H9 (cell line): Measurements from ENCODE around the gene FYN. TPM values are rescaled to one million over a fixed set of nuclear protein-coding genes. Genes with fewer than 3 reads are reported as not detected.

ENCODE experiments used
- DNase-seq: peaks from one replicate; pipeline ENCODE4 v3.0.0-alpha.2; 2017
- H2AFZ ChIP-seq: one replicate; pipeline ENCODE4 v1.6.1; 2013; ENCODE audit warnings: mild to moderate bottlenecking, low read length, control low read depth, moderate library complexity
- H2AK5ac ChIP-seq: 2 replicates; pipeline ENCODE4 v1.6.1; 2013; ENCODE audit warnings: low read length, control low read depth, mixed read lengths; ENCODE audit not compliant: insufficient read length
- H2BK120ac ChIP-seq: one replicate; pipeline ENCODE4 v1.6.1; 2013; ENCODE audit warnings: low read depth, mild to moderate bottlenecking, low read length, control low read depth, inconsistent platforms; ENCODE audit not compliant: poor library complexity, severe bottlenecking
- H2BK12ac ChIP-seq: 2 replicates; pipeline ENCODE4 v1.6.1; 2013; ENCODE audit warnings: low read length, control low read depth, mixed read lengths, low read depth; ENCODE audit not compliant: insufficient read length
- H2BK15ac ChIP-seq: 2 replicates; pipeline ENCODE4 v1.6.1; 2013; ENCODE audit warnings: low read depth, low read length, control low read depth
- H2BK20ac ChIP-seq: one replicate; pipeline ENCODE4 v1.6.1; 2013; ENCODE audit warnings: low read depth, mild to moderate bottlenecking, low read length, control low read depth, inconsistent platforms; ENCODE audit not compliant: poor library complexity, severe bottlenecking
- H2BK5ac ChIP-seq: 2 replicates; pipeline ENCODE4 v1.6.1; 2013; ENCODE audit warnings: low read length, control low read depth, mixed read lengths; ENCODE audit not compliant: insufficient read length
- H3K14ac ChIP-seq: 2 replicates; pipeline ENCODE4 v1.6.1; 2013; ENCODE audit warnings: low read length, control low read depth; ENCODE audit not compliant: insufficient read depth
- H3K18ac ChIP-seq: 2 replicates; pipeline ENCODE4 v1.6.1; 2013; ENCODE audit warnings: low read depth, mild to moderate bottlenecking, mixed read lengths, low read length, control low read depth; ENCODE audit not compliant: insufficient read length
- H3K23ac ChIP-seq: 2 replicates; pipeline ENCODE4 v1.6.1; 2013; ENCODE audit warnings: low read length, control low read depth, mixed read lengths, low read depth; ENCODE audit not compliant: insufficient read length
- H3K23me2 ChIP-seq: 2 replicates; pipeline ENCODE4 v1.6.1; 2013; ENCODE audit warnings: low read depth, mild to moderate bottlenecking, mixed read lengths, low read length, control low read depth; ENCODE audit not compliant: insufficient read length, poor library complexity, severe bottlenecking
- H3K27ac ChIP-seq: 2 replicates; pipeline ENCODE4 v1.5.1; 2013; ENCODE audit warnings: low read length, control low read depth, mixed read lengths, low read depth; ENCODE audit not compliant: insufficient read length
- H3K27me3 ChIP-seq: 2 replicates; pipeline ENCODE4 v1.6.1; 2013; ENCODE audit warnings: low read length, control low read depth, inconsistent platforms; ENCODE audit not compliant: insufficient read depth
- H3K4ac ChIP-seq: 2 replicates; pipeline ENCODE4 v1.6.1; 2013; ENCODE audit warnings: low read depth, mild to moderate bottlenecking, control low read depth, inconsistent platforms, low read length, moderate library complexity
- H3K4me1 ChIP-seq: 2 replicates; pipeline ENCODE4 v1.6.1; 2013; ENCODE audit warnings: low read length, control low read depth, inconsistent platforms; ENCODE audit not compliant: insufficient read depth
- H3K4me2 ChIP-seq: 2 replicates; pipeline ENCODE4 v1.6.1; 2013; ENCODE audit warnings: low read length, control low read depth, mixed read lengths; ENCODE audit not compliant: insufficient read length, insufficient read depth
- H3K56ac ChIP-seq: 2 replicates; pipeline ENCODE4 v1.6.1; 2013; ENCODE audit warnings: low read depth, mild to moderate bottlenecking, mixed read lengths, low read length, control low read depth; ENCODE audit not compliant: insufficient read length
- H3K79me1 ChIP-seq: 2 replicates; pipeline ENCODE4 v1.6.1; 2013; ENCODE audit warnings: low read depth, mild to moderate bottlenecking, moderate library complexity, low read length, control low read depth, inconsistent platforms; ENCODE audit not compliant: insufficient read depth, poor library complexity, severe bottlenecking
- H3K79me2 ChIP-seq: 2 replicates; pipeline ENCODE4 v1.6.1; 2013; ENCODE audit warnings: low read length, control low read depth, inconsistent platforms; ENCODE audit not compliant: insufficient read depth
- H3K9ac ChIP-seq: 2 replicates; pipeline ENCODE4 v1.6.1; 2013; ENCODE audit warnings: low read length, control low read depth, mixed read lengths; ENCODE audit not compliant: insufficient read length; ENCODE audit errors: extremely low read depth
- H3K9me3 ChIP-seq: one replicate; pipeline ENCODE4 v1.6.1; 2013; ENCODE audit warnings: low read depth, low read length, inconsistent platforms; ENCODE audit not compliant: control insufficient read depth
- H3T11ph ChIP-seq: one replicate; pipeline ENCODE4 v1.6.1; 2013; ENCODE audit warnings: mild to moderate bottlenecking, low read length, control low read depth, inconsistent platforms
- H4K20me1 ChIP-seq: one replicate; pipeline ENCODE4 v1.6.1; 2013; ENCODE audit not compliant: control insufficient read depth, insufficient read length, insufficient read depth
- H4K5ac ChIP-seq: 2 replicates; pipeline ENCODE4 v1.6.1; 2013; ENCODE audit warnings: low read depth, mild to moderate bottlenecking, mixed read lengths, low read length, control low read depth; ENCODE audit not compliant: insufficient read length
- H4K8ac ChIP-seq: replicated peaks from 2 replicates; pipeline ENCODE4 v1.6.1; 2013; ENCODE audit warnings: low read length, control low read depth, mixed read lengths, low read depth; ENCODE audit not compliant: insufficient read length
- H4K91ac ChIP-seq: 2 replicates; pipeline ENCODE4 v1.6.1; 2013; ENCODE audit warnings: low read depth, mild to moderate bottlenecking, moderate library complexity, mixed read lengths, low read length, control low read depth; ENCODE audit not compliant: insufficient read length
- H3K27ac Mint-ChIP-seq, 3 experiments: 2 replicates in 2 of 3; 3 replicates in 1 of 3; pipeline ENCODE4 v1.8.0; 2020 to 2021; ENCODE audit warnings: mixed read lengths in 3 of 3, mild to moderate bottlenecking in 1 of 3, moderate library complexity in 1 of 3
- H3K27me3 Mint-ChIP-seq: 2 replicates; pipeline ENCODE4 v1.8.0; 2021; ENCODE audit warnings: low read depth, mild to moderate bottlenecking, moderate library complexity, mixed read lengths
- H3K36me3 Mint-ChIP-seq, 3 experiments: 2 replicates in 2 of 3; 3 replicates in 1 of 3; pipeline ENCODE4 v1.8.0; 2020 to 2021; ENCODE audit warnings: low read depth in 3 of 3, mixed read lengths in 3 of 3; ENCODE audit not compliant: insufficient read depth in 1 of 3
- H3K4me1 Mint-ChIP-seq, 2 experiments: 2 replicates each; pipeline ENCODE4 v1.8.0; 2020; ENCODE audit warnings: mixed read lengths in 2 of 2
- H3K4me3 Mint-ChIP-seq, 2 experiments: 2 replicates in 1 of 2; 3 replicates in 1 of 2; pipeline ENCODE4 v1.8.0; 2020 to 2021; ENCODE audit warnings: mild to moderate bottlenecking in 2 of 2, mixed read lengths in 2 of 2, moderate library complexity in 1 of 2
- H3K9me3 Mint-ChIP-seq, 2 experiments: 2 replicates in 1 of 2; 3 replicates in 1 of 2; pipeline ENCODE4 v1.8.0; 2020; ENCODE audit warnings: mild to moderate bottlenecking in 2 of 2, mixed read lengths in 2 of 2, moderate library complexity in 1 of 2
- WGBS: extraction: QIAGEN DNeasy Blood & Tissue Kit; methylation state at CpG from one replicate; pipeline ENCODE4 v1.1.7; 2013; ENCODE audit warnings: missing lambda C conversion rate, low lambda C conversion rate, mixed read lengths; ENCODE audit not compliant: insufficient read length; ENCODE audit errors: extremely low coverage; 5-methylcytosine and 5-hydroxymethylcytosine counted together
- total RNA-seq: library from RNA; stranded (reverse); gene quantifications from 2 replicates; pipeline ENCODE4 v1.2.1, GENCODE V29; 2021
- TF ChIP-seq, protein P1 (sequence below): fragments of 200-600 bp; sonication (generic); conservative IDR thresholded peaks from 3 replicates; pipeline ENCODE4 v1.8.0; 2021; ENCODE audit warnings: antibody characterized with exemption, mild to moderate bottlenecking

Gene FYN
- total RNA-seq, 1 experiment from 2014 or later, result 64.8 TPM

DNA sequence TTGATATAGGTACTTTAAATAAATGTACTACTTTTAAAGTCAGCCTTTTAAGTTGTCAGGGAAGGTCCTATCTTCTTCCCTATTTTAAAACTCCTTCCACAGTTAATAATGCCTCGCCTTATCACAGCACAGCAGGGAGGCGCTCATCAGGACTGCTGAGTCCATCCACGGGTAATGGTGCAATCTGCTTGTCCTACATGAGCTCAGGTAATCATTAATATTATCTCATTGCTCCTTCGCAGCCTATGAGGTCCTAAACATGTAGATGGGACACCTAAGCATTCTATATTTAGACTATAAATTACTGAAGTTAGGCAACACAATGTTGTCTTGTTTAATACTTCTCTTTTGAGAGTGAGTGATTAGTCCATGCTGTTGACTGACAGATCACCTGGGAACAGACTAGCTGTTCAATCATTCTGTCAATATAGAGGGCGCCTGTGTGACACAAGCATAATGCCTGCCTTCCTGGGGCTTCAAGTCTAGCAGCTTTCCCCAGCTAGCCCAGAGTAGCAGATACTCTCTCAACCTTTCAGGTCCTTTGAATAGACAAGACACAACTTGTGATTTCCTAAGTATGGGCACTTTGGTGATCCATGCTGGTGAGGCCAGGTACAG lies 91.0 kb downstream of the FYN start:
- H2BK15ac ChIP-seq, result no peak overlapping the region
- no peak for DNase-seq
- no peaks in the 10 kb centered on the region for H3K4me1 ChIP-seq
- Mint-ChIP-seq H3K36me3 (peaks cover 0 to 4% (median 2%) of the 10 kb centered on the region in 3 experiments; a peak in 3 of 7 replicates), H3K4me3 (no peak overlapping the region), H3K9me3 (no peaks in the 10 kb centered on the region; a peak in 1 of 5 replicates), H3K4me1 (peaks cover 5 to 7% of the 10 kb centered on the region in 2 experiments; a peak in 1 of 4 replicates), H3K27ac (no peak overlapping the region), H3K27me3 (no peaks in the 10 kb centered on the region)
- no peak overlapping the region for H2AFZ ChIP-seq
- no peak overlapping the region for H3T11ph ChIP-seq
- no peak overlapping the region for H3K56ac ChIP-seq
- no peak overlapping the region for H4K8ac ChIP-seq
- H2BK5ac ChIP-seq, result no peak overlapping the region
- no peak overlapping the region for H3K4me2 ChIP-seq
- H3K23ac ChIP-seq, result no peak overlapping the region
- H4K20me1 ChIP-seq, result no peaks in the 10 kb centered on the region
- H3K79me1 ChIP-seq, result no peaks in the 10 kb centered on the region
- no peak overlapping the region for H3K4ac ChIP-seq
- TF ChIP-seq, protein P1, sequence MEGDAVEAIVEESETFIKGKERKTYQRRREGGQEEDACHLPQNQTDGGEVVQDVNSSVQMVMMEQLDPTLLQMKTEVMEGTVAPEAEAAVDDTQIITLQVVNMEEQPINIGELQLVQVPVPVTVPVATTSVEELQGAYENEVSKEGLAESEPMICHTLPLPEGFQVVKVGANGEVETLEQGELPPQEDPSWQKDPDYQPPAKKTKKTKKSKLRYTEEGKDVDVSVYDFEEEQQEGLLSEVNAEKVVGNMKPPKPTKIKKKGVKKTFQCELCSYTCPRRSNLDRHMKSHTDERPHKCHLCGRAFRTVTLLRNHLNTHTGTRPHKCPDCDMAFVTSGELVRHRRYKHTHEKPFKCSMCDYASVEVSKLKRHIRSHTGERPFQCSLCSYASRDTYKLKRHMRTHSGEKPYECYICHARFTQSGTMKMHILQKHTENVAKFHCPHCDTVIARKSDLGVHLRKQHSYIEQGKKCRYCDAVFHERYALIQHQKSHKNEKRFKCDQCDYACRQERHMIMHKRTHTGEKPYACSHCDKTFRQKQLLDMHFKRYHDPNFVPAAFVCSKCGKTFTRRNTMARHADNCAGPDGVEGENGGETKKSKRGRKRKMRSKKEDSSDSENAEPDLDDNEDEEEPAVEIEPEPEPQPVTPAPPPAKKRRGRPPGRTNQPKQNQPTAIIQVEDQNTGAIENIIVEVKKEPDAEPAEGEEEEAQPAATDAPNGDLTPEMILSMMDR, result no peak
- H3K9ac ChIP-seq, result no peak overlapping the region
- H3K14ac ChIP-seq, result no peak overlapping the region
- no peak overlapping the region for H3K27ac ChIP-seq
- no peaks in the 10 kb centered on the region for H3K27me3 ChIP-seq
- H2AK5ac ChIP-seq, result no peak overlapping the region
- no peaks in the 10 kb centered on the region for H3K23me2 ChIP-seq
- no peaks in the 10 kb centered on the region for H3K9me3 ChIP-seq
- H3K79me2 ChIP-seq, result no peaks in the 10 kb centered on the region
- no peak overlapping the region for H2BK12ac ChIP-seq
- no peak overlapping the region for H4K91ac ChIP-seq
- H2BK120ac ChIP-seq, result no peak overlapping the region
- WGBS, result no CpG with 5 or more reads among the region's 5 CpGs
- no peak overlapping the region for H4K5ac ChIP-seq
- no peak overlapping the region for H2BK20ac ChIP-seq
- no peak overlapping the region for H3K18ac ChIP-seq
